CD4-positive, alpha-beta T cell treated with Interleukin-4 for 1 hour (primary cell): ENCODE measurements around the gene TMEM141.
"Not testable (repeated sequence)": the region's sequence is repeated elsewhere in the genome, so short reads cannot be mapped to it uniquely, and the experiment has no call there.

Source experiments
- DNase-seq, 2 donors: peaks; one replicate each; pipeline ENCODE4 v3.0.0-alpha.2; 2020 to 2022

Gene TMEM141

DNA sequence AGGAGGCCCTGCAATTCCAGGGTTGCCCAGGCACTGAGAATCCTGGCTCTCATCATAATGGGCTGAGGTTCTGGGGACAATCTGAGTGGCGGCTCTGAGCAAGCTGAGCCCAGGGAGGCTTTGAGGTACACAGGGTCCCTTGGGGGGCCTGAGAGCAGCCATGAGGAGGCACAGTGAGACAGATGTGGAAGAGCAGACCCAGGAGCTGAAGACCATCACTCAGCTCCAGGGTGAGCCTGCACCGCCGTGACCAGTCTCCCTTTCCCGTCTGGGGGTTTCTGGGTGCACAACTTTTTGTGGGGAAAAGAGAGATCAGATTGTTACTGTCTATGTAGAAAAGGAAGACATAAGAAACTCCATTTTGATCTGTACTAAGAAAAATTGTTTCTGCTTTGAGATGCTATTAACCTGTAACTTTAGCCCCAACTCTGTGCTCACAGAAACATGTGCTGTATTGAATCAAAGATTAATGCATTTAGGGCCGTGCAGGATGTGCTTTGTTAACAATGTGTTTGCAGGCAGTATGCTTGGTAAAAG lies 5.2 kb downstream of the TMEM141 start, which contains the start of gene CCDC183:
Gene CCDC183, plus strand, starts transcription at position 101 of the 537 bp plus-strand sequence. Its CDS starts 60 bp downstream, at position 161.
- no peak for DNase-seq

DNA sequence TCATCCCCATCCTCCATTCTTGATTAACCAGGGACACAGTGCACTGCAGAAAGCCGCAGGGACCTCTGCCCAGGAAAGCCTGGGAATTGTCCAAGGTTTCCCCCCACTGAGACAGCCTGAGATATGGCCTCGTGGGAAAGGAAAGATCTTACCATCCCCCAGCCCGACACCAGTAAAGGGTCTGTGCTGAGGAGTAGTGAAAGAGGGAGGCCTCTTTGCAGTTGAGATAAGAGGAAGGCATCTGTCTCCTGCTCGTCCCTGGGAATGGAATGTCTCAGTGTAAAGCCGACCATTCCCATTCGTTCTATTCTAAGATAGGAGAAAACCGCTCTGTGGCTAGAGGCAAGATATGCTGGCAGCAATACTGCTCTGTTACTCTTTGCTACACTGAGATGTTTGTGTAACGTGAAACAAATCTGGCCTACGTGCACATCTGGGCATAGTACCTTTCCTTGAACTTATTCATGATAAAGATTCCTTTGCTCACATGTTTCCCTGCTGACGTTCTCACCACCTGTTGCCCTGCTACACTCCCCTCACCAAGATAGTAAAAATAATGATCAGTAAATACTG lies 5.7 kb downstream of the TMEM141 start:
- not testable (repeated sequence) for DNase-seq

DNA sequence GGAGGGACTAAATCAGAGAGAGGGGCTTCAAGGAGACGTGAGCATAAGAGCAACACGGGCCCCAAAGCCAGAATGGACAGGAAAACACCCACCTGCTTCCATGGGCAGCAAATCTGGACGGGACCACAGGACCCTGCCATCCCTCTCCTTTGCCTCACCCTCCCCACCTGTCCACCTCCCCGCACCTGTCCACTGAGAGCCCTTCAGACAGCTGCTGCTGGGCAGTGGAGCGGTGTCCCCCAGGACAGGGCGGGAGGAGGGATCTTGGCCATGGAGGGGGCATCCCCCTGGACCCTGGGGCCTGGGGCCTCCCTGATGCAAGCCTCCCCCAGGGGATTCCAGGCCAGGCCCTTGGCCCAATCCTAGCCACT lies 7.5 kb downstream of the TMEM141 start:
- DNase-seq, result no peak

GRCh38 chr9:136799079-136799853 lies 8.1 kb downstream of the TMEM141 start:
- DNase-seq, result no peak

DNA sequence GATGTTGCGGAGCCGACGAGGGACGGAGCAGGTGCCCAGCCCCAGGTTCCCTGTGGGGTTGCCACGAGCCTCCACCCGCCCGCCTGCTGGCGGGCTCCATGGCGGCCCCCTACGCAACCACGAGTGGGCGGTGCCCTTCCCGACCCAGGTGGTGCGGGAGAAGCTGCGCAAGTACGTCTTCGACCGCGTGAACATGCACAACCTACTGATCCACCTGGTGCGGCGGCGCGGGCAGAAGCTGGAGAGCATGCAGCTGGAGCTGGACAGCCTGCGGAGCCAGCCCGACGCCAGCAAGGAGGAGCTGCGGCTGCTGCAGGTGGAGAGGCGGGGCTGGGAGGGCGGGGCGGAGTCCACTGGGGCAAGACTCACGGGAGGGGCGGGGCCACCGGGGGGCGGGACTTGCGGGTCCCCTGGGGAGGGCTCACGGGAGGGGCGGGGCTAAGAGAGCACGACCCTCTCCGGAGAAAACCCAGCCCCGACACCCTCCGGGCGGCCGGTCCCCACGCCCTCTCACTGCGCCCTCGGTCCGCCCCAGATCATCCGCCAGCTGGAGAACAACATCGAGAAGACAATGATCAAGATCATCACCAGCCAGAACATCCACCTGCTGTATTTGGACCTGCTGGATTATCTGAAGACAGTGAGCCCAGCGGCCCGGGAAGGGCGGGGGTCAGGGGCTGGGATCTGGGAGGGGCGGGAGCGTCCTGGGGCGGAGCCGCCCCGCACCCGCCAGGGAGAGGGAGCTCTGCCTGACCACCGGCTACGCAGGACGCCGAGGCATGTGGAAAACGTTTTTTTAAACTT lies 8.9 kb downstream of the TMEM141 start:
- DNase-seq, result peak; percentile 88 to 92

DNA sequence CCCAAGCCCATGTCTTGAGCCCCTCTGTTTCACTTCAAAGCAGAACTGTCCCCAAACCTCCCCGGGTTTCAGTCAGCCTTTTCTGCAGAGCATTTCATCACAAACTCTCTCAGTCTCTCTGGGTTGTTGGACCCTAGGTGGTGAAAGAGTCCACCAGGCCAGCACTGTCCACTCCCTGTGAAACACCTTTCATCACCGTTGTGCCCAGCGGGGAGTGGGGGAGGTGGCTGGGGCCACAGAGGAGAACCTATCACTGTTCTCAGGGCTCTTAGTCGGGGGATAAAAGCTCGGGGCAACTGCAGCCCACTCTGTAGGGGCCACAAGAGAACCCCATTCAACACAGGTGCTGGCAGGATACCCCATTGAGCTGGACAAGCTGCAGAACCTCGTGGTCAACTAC lies 11.2 kb downstream of the TMEM141 start:
- DNase-seq, result no peak

- not testable (repeated sequence) for DNase-seq
Observed at GRCh38 chr9:136803009-136803550, 11.9 kb downstream of the TMEM141 start.

GRCh38 chr9:136803551-136804508 lies 12.7 kb downstream of the TMEM141 start:
- DNase-seq, result no peak

- no peak for DNase-seq
Observed at GRCh38 chr9:136804509-136805206, 13.5 kb downstream of the TMEM141 start.

DNA sequence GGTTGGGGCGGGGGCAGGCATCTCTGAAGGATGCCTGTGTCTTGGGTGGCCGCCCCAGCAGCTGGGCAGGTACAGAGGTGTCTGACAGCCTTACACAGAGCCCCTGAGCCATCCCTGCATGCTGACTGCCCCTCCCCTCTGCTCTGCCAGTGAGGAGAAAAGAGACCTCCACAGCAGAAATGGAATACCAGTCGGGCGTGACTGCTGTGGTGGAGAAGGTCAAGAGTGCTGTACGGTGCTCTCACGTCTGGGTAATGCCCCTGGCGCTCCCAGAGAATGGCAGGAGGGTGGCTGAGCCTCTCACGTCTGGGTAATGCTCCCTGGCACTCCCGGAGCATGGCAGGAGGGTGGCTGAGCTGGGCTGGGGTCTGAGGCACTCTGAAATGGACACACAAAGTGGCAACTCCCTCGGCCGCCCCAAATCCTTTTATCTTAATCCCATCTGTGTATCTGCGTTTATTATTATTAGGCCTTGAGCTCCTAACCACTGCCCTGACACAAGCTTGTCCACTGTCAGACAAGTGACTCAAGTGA lies 14.1 kb downstream of the TMEM141 start:
- DNase-seq, result no peak

DNA sequence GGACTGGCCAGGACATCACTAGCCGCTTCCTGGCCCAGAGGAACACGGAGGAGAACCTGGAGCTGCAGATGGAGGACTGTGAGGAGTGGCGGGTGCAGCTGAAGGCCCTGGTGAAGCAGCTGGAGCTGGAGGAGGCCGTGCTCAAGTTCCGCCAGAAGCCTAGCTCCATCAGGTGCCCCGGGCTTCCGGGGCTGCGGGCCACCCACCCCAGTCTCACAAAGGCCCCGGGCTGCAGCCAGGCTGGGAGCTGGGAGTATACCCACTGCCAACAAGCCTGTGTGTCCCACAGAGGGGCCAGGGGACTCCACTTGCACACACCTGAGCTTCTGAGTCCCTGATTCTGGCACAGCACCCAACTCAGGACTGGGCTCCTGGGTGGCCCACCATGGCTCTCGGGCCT lies 14.9 kb downstream of the TMEM141 start:
- no peak for DNase-seq

DNA sequence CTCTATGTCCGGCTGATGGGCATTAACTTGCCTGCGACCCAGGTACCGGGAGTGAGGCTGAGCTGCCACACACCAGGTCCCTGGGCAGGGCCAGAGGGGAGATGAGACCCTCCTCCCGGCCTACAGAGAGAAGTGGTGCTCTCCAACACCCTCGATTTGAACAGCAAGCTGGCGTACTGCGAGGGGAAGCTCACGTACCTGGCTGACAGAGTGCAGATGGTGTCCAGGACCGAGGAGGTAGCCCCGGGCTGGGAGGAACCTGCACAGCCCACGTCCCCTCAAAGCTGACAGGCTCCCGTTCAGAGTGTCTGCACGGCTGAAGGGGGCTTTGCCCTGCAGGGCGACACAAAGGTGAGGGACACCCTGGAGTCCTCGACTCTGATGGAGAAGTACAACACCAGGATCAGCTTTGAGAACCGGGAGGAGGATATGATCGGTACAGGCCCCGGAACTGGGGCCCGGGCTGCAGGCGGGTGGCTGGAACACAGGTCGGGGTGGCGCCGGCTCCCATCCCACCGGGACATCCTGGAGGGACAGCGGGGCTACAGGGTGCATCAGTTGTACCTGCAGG lies 15.6 kb downstream of the TMEM141 start:
- no peak for DNase-seq

- peak; percentile 81 to 86 for DNase-seq
Observed at GRCh38 chr9:136807281-136808074, 16.3 kb downstream of the TMEM141 start, which contains the start of gene RABL6. Gene RABL6, plus strand, starts transcription at chr9:136807948. Its CDS starts 249 bp downstream, at chr9:136808197.

DNA sequence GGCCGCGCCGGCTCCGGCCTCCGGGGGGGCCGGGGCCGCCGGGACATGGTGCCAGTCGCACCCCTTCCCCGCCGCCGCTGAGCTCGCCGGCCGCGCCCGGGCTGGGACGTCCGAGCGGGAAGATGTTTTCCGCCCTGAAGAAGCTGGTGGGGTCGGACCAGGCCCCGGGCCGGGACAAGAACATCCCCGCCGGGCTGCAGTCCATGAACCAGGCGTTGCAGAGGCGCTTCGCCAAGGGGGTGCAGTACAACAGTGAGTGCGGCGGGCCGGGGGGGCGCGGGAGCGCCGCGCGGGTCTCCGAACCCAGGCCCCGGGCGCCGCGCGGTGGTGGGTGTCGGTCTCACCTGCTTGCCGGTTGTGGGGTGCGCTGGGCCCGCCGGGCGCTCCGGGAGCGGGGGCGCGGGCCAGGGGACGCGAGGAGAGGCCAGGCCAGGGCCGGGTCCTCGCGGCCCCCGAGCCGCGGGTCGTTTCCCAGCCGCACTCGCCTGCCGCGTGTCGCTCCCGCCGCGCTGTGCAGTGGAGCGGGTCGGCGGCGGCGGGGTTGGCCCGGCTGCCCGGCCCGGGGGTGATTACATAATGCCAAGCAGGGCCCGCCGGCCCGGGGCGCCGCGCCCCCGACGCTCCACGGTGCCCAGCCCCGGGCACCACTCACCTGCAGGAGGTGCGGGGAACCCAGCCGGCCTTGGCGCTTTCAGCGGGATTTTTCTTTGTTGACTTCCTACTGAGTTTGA lies 17.1 kb downstream of the TMEM141 start:
- DNase-seq, result peak; percentile 46 to 51

DNA sequence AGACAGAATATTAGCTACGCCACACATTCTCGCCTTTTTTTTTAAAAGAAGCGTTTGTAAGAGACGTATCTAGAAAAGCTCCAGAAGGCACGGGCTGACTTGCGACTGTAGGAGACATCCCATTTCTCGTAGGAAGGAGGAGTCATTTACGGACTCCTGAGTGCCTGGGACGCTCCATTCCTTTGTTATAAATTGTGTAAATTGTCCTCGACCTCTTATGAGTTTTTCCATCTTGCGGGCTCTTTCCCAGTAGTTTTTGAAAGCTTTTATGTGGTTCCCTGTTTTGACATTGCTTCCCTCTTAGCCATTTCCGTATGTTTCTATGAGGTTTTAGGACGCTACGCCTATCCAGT lies 17.6 kb downstream of the TMEM141 start:
- DNase-seq, result no peak

DNA sequence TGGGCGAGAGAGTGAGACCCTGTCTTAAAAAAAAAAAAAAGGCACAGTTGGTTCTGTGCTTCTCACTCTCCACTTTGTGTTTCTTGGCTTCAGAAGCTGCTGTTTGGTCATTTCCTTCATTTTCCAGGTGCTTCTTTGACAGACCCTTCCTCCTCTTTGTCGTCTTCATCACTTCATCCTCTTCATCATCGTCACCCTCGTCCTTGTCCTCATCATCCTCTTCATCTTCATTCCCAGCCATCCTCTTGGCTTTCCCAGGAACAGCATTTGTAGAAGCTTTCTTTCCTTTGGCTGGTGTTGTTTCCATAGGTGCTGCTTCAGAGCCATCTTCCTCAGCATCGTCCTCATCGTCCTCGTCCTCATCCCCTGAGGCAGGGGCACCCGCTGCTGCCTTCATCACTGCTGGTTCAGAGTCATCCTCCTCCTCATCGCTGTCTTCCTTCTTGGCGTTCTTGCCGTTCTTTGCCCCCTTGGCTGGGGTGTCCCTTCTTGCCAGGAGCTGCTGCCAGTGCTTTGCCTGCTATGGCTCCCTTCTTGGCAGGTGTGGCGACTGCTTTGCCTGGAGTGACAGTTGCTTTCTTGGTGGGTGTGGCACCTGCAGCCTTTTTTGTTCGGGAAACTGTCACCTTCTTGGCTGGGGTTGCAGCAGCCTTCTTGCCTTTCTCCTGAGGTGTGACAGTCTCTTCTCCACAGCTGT lies 23.7 kb downstream of the TMEM141 start:
- DNase-seq, result no peak

DNA sequence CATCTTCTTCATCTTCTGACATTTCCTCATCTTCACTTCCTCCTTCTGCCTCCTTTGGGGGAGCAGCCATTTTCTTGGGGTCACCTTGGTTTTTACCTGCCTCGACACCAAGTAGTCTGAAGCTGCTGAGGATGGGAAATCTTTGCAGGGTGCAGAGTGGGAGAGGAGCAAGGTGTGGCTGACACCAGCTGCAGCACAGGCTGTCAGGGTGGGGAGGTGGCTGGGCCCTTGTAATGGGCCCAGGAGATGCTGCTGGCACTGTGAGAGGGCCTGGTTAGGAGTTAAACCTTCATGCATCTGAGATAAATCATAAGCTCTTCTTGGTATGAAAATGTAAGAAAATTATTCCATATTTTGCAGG lies 24.3 kb downstream of the TMEM141 start:
- DNase-seq, result no peak
